OCI-LY7 (cell line): Measurements from ENCODE around the gene SLC25A47.

Experiments
- EZH2phosphoT487 ChIP-seq: fragments of 200-600 bp; sonication (generic); IDR thresholded peaks from 2 replicates; pipeline ENCODE4 v1.6.1; 2018; ENCODE audit warnings: low read depth, borderline replicate concordance, mild to moderate bottlenecking, mixed run types, antibody characterized with exemption, low read length, moderate library complexity, mixed read lengths
- TF ChIP-seq, protein P1 (sequence below): fragments of 200-600 bp; sonication (generic); conservative IDR thresholded peaks from 2 replicates; pipeline ENCODE4 v1.5.1; 2014; ENCODE audit warnings: mild to moderate bottlenecking, antibody characterized with exemption, low read length, moderate library complexity, mixed read lengths

DNA sequence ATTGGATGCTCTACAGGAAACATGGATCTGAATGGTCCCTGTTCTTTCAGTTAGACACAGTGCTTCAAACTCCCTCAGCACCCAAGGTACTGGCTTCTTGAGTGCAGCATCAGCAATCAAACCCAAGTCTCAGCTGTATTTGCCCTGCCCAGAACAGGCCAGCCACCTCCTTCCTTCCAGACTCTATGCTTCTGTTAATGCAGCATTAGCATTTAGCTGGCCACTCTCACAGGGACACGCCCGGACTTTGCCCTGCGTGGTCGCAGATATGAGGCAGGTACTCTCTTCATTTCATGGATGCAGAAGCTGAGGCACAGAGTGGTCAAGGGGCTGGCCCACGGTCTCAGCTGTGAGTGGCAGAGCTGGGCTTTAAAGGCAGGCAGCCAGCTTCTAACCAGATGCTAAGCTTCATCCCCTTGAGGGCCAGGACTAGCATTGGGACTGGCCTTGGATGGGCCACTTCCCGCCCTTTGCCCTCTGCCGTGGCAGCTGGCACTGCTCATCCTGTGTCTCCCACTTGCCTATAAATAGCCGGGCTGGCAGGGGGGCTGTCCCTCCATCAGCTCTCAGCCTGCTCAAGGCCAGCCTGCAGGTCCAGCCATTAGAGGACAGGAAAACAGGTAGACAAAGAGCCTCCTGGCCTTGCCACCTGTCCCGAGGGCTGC is 1.5 kb upstream of the SLC25A47 start:
- TF ChIP-seq, protein P1, sequence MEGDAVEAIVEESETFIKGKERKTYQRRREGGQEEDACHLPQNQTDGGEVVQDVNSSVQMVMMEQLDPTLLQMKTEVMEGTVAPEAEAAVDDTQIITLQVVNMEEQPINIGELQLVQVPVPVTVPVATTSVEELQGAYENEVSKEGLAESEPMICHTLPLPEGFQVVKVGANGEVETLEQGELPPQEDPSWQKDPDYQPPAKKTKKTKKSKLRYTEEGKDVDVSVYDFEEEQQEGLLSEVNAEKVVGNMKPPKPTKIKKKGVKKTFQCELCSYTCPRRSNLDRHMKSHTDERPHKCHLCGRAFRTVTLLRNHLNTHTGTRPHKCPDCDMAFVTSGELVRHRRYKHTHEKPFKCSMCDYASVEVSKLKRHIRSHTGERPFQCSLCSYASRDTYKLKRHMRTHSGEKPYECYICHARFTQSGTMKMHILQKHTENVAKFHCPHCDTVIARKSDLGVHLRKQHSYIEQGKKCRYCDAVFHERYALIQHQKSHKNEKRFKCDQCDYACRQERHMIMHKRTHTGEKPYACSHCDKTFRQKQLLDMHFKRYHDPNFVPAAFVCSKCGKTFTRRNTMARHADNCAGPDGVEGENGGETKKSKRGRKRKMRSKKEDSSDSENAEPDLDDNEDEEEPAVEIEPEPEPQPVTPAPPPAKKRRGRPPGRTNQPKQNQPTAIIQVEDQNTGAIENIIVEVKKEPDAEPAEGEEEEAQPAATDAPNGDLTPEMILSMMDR: no peak
- no peak for TF ChIP-seq EZH2phosphoT487
